ENCODE measurements around the gene ATG16L1.

The ATG16L1 gene

DNA sequence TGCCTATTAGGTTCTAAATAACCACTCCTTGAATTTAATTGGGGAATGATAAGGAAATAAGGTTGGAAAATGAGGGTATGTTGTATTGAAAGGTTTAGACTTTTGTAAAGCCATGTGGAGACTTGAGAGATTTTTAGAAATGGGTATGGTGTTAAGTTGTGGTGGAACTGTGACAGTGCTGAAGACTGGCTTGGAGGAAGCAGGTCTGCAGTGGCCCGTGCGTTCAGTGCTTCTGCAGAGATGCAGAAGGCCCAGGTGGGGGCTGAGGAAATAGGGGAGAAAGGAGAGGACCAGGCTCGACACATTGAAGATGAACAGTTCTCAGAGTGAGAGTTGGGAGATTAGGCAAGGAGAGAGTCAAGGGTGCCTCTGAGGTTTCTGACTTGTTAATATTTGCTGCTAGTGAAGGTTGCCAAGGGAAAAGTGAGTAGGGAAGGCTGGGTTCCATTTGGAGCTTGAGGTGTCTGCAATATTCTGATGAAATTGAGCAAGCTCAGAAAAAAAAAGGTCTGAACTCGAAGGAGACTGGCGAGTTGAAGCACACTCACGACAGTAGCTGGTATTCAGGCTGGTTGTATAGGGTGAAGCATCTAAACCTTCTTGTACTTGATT is 30.6 kb downstream of the ATG16L1 start:
- Mint-ChIP-seq H3K9me3 (no peaks in the 10 kb centered on the region), H3K4me1 (peaks cover 13% of the 10 kb centered on the region), H3K36me3 (peaks cover 100% of the 10 kb centered on the region), H3K4me3 (no peak overlapping the region), H3K27ac (peak overlapping the region; percentile 9)
- ATAC-seq (no peak), DNase-seq (ENCODE audit: low spot score in 2 of 2) (no peak)

DNA sequence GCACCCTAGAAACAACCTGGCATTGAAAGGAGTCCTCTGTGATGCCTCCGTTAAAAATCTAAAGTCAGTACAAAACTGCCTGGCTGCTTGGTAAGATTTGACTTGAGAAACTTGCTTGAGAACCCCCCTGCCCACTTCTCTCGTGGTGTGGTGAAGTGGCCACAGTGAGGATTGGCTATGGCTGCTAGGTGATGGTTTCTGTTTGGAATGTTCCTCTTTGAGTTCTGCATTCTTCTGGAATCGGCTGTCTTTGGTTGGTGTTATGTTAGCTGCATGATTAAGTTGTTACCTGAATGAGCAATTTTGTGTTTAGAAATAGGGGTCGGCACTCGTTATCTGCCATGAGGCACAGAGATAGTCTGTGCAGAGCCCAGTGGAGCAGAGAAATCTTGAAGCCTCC is 34.4 kb downstream of the ATG16L1 start:
- no peak overlapping the region for H3K27ac Mint-ChIP-seq
- DNase-seq (ENCODE audit: low spot score in 2 of 2) (no peak), ATAC-seq (no peak)
- H3K9me3 Mint-ChIP-seq, result no peaks in the 10 kb centered on the region
- no peak overlapping the region for H3K4me3 Mint-ChIP-seq
- H3K4me1 Mint-ChIP-seq, result peaks cover 13% of the 10 kb centered on the region
- H3K36me3 Mint-ChIP-seq, result peaks cover 100% of the 10 kb centered on the region

DNA sequence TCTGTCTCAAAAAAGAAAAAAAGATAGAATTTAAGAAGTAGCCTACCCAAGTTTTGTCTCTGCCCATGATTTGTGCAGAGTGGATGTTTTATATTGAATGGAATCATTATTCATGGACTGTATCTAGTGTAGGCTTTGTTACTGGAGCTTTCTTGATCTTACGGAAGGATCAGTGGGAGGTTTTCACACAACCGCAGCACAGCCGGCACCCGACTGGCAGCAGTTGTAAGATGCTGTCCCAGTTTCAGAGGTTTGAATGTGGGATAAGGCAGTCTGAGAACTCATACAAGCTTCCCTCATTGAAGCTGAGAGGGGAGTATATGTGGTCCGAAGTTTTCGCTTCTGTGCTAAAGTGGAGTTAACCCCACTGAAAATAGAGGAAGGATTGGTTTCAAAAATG is 36.4 kb downstream of the ATG16L1 start:
- DNase-seq (ENCODE audit: low spot score in 2 of 2) (no peak), ATAC-seq (no peak)
- Mint-ChIP-seq H3K27ac (peak overlapping the region; percentile 76), H3K4me3 (no peak overlapping the region), H3K36me3 (peaks cover 100% of the 10 kb centered on the region), H3K9me3 (no peaks in the 10 kb centered on the region), H3K4me1 (no peaks in the 10 kb centered on the region)

DNA sequence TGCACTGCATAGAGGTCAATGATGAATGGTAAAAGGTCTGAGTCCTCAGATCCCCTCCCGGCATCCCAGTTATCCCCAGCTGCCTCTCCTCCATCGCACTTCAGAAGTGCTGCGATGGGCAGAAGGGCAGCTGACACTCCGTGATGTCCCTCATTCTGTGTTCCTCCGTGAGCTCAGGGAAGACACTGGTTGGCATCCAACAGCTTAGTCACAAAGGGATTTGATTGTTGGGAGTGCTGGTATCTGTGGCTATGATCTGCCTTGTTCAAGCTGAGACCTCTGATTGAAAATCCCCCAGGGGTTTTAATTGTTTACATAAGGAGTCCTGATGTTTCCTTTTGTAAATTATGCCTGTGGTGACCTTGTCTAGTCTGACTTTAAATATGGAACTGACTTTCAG is 37.2 kb downstream of the ATG16L1 start:
- Mint-ChIP-seq H3K27ac (peak overlapping the region; percentile 72), H3K36me3 (peaks cover 100% of the 10 kb centered on the region)
- DNase-seq (ENCODE audit: low spot score in 2 of 2), result no peak

GRCh38 chr2:233289648-233290047 is 38.2 kb downstream of the ATG16L1 start:
- Mint-ChIP-seq H3K4me3 (no peak overlapping the region), H3K36me3 (peaks cover 100% of the 10 kb centered on the region), H3K4me1 (peaks cover 5% of the 10 kb centered on the region), H3K9me3 (no peaks in the 10 kb centered on the region), H3K27ac (peak overlapping the region; percentile 81)
- no peak for ATAC-seq
- no peak for DNase-seq (ENCODE audit: low spot score in 2 of 2)

More for the DNA sequence above, 37.2 kb downstream of the ATG16L1 start:
- Mint-ChIP-seq H3K4me3 (no peak overlapping the region), H3K4me1 (peaks cover 3% of the 10 kb centered on the region), H3K9me3 (no peaks in the 10 kb centered on the region)
- no peak for ATAC-seq

DNA sequence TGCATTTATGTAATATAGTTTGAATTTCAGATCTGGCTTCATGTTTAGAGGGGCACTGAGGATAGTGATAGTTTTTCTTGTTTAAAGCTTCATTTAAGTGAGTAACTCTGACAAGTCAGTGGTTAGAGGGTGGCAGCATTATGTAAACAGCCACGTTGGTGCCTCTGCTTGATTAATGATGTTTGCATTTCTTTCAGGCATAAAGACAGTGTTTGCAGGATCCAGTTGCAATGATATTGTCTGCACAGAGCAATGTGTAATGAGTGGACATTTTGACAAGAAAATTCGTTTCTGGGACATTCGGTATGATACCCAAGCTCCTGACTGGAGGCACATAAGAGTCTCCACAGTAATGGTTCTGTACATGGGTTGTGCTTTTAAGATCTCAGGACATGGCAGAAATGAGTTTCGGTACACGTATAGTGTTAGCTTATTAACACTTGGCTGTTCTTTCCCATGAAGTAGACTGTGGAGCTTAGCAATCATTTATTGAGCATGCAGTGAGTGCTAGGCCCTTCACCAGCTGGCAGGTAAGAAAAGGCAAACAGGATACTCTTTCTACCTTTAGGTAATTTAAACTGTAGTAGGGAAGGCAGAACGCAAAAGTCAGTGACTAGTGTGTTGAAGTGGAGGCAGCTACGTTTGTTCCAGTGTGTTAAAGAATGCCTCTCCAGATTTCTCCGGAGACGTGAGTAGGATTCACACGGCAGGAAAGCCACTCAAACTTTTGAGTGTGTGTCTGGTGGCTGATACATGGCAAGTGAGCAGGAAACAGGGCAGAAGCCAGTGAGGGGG is 38.8 kb downstream of the ATG16L1 start:
- DNase-seq (ENCODE audit: low spot score in 2 of 2) (no peak), ATAC-seq (no peak)
- Mint-ChIP-seq H3K4me3 (no peak overlapping the region), H3K9me3 (no peaks in the 10 kb centered on the region), H3K36me3 (peaks cover 100% of the 10 kb centered on the region), H3K27ac (peak overlapping the region; percentile 81), H3K4me1 (peaks cover 5% of the 10 kb centered on the region)

DNA sequence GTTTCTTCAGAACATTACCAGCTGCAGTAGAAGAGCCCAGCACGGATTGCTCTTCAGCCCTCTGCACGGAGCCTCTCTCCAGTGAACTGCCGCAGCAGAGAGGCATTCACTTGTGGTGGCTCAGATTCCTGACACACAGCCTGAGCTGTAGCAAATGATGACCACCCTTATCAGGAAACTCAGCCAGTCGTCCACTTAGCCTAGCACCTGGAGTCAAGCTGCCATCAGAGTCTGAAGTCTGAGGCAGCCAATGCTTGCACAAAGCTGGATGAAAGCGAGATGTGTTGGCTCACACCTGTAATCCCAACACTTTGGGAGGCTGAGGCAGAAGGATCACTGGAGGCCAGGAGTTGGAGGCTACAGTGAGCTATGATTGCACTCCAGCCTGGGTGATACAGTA is 44.4 kb downstream of the ATG16L1 start:
- Mint-ChIP-seq H3K4me1 (peaks cover 5% of the 10 kb centered on the region), H3K36me3 (peaks cover 66% of the 10 kb centered on the region), H3K4me3 (no peak overlapping the region), H3K27ac (peak overlapping the region; percentile 78), H3K9me3 (no peaks in the 10 kb centered on the region)
- ATAC-seq, result no peak
- DNase-seq (ENCODE audit: low spot score in 2 of 2), result no peak

GRCh38 chr2:233297076-233297475 is 45.6 kb downstream of the ATG16L1 start:
- no peak for DNase-seq (ENCODE audit: low spot score in 2 of 2)
- peaks cover 5% of the 10 kb centered on the region for H3K4me1 Mint-ChIP-seq
- peak overlapping the region; percentile 45 for H3K27ac Mint-ChIP-seq
- no peaks in the 10 kb centered on the region for H3K9me3 Mint-ChIP-seq
- no peak for ATAC-seq
- H3K36me3 Mint-ChIP-seq, result peaks cover 55% of the 10 kb centered on the region
- no peak overlapping the region for H3K4me3 Mint-ChIP-seq

- no peaks in the 10 kb centered on the region for H3K9me3 Mint-ChIP-seq
- no peak for ATAC-seq
- DNase-seq (ENCODE audit: low spot score in 2 of 2), result no peak
- H3K27ac Mint-ChIP-seq, result peak overlapping the region; percentile 29
- H3K36me3 Mint-ChIP-seq, result peaks cover 21% of the 10 kb centered on the region
- no peaks in the 10 kb centered on the region for H3K4me1 Mint-ChIP-seq
- no peak overlapping the region for H3K4me3 Mint-ChIP-seq
Observed at GRCh38 chr2:233300401-233300800, 48.9 kb downstream of the ATG16L1 start.

- Mint-ChIP-seq H3K4me1 (no peaks in the 10 kb centered on the region), H3K36me3 (peaks cover 13% of the 10 kb centered on the region), H3K27ac (no peak overlapping the region), H3K9me3 (no peaks in the 10 kb centered on the region), H3K4me3 (no peak overlapping the region)
- ATAC-seq (no peak), DNase-seq (ENCODE audit: low spot score in 2 of 2) (no peak)
Observed at GRCh38 chr2:233301248-233301647, 49.8 kb downstream of the ATG16L1 start.

DNA sequence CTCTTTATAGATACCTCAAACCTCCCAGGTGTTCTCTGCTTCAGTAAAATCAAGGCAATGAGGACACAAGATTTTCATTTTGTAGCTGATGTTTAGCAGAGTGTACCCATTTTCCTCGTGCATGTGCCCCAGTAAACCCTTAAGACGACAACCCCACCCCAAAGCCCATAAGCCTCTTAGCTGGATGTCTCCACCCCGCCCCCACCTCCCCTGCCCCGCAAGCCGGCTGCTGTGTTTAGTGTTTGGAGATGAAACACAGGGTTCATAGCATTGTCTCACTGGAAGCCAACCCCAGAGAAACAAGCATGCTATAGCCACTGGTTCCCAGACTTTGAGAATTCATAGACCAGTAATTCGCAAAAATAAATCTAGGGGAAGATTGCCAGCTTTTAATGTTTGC is 50.3 kb downstream of the ATG16L1 start:
- Mint-ChIP-seq H3K4me3 (no peak overlapping the region), H3K9me3 (no peaks in the 10 kb centered on the region), H3K27ac (no peak overlapping the region), H3K4me1 (no peaks in the 10 kb centered on the region), H3K36me3 (peaks cover 8% of the 10 kb centered on the region)
- ATAC-seq (no peak), DNase-seq (ENCODE audit: low spot score in 2 of 2) (no peak)

DNA sequence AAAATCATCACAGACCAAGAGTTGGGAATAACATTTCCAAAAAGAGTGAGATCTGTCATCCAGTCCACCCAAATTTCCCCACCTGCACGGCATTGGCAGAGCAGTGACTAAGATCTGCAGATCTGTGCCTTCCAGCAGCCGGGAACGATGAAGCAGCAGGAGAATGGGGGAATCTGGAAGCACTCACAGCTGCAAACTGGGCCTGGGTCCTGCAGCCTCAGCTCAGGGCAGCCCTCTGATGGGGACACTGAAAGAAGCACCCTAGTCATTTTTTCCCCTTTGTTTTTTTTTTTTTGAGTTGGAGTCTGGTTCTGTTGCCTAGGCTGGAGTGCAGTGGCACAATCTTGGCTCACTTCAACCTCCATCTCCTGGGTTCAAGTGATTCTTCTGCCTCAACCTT is 51.8 kb downstream of the ATG16L1 start:
- H3K9me3 Mint-ChIP-seq, result no peaks in the 10 kb centered on the region
- ATAC-seq, result no peak
- no peak overlapping the region for H3K27ac Mint-ChIP-seq
- no peaks in the 10 kb centered on the region for H3K4me1 Mint-ChIP-seq
- no peak for DNase-seq (ENCODE audit: low spot score in 2 of 2)
- H3K36me3 Mint-ChIP-seq, result no peaks in the 10 kb centered on the region
- H3K4me3 Mint-ChIP-seq, result no peak overlapping the region

DNA sequence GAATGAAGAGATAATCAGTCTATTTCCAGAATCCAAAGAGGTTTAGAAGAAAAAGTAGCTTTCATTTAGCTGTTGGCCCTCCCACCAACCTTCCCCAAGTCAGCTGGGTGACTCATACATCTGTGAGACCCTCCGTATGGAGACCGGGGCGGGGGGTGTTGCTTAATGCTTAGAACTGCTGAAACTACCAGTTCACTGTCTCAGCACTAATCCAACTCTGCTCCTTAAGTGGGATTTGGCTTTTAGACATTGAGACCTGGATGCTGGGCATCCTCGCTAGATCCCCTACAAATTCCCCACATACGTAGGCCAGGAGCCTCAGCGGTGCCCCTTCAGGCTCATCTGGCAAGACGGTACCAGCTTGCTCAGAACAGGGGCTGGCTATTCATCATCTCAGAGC is 56.1 kb downstream of the ATG16L1 start, which contains the start of gene SAG:
Gene SAG, plus strand, starts transcription at position 252 of the 400 bp plus-strand sequence. CDS start 1,374 bp downstream, outside the sequence.
- ATAC-seq (no peak), DNase-seq (ENCODE audit: low spot score in 2 of 2) (no peak)
- peaks cover 16% of the 10 kb centered on the region for H3K4me1 Mint-ChIP-seq
- no peaks in the 10 kb centered on the region for H3K36me3 Mint-ChIP-seq
- H3K27ac Mint-ChIP-seq, result peak within 1 kb of the TSS; percentile 45
- H3K4me3 Mint-ChIP-seq, result no peak within 1 kb of the TSS
- no peaks in the 10 kb centered on the region for H3K9me3 Mint-ChIP-seq

GRCh38 chr2:233311241-233311926 is 59.9 kb downstream of the ATG16L1 start:
- DNase-seq (ENCODE audit: low spot score in 2 of 2), result no peak
- Mint-ChIP-seq H3K4me3 (no peak overlapping the region), H3K27ac (no peak overlapping the region), H3K9me3 (no peaks in the 10 kb centered on the region), H3K4me1 (peaks cover 22% of the 10 kb centered on the region), H3K36me3 (no peaks in the 10 kb centered on the region)
- ATAC-seq, result peak; percentile 32

- no peaks in the 10 kb centered on the region for H3K9me3 Mint-ChIP-seq
- DNase-seq (ENCODE audit: low spot score in 2 of 2), result no peak
- H3K27ac Mint-ChIP-seq, result peak overlapping the region; percentile 62
- ATAC-seq, result no peak
- H3K4me3 Mint-ChIP-seq, result no peak overlapping the region
- peaks cover 22% of the 10 kb centered on the region for H3K4me1 Mint-ChIP-seq
- H3K36me3 Mint-ChIP-seq, result no peaks in the 10 kb centered on the region
Observed at GRCh38 chr2:233312874-233313273, 61.4 kb downstream of the ATG16L1 start.
